Gastrocnemius medialis (tissue), 4 donors: ENCODE data around the gene BHLHA15. TPM values are rescaled to one million over a fixed set of nuclear protein-coding genes. Genes with fewer than 3 reads are reported as not detected.

Source experiments
- ATAC-seq, 2 donors: fragments of 150-250 bp; one replicate each; pipeline ENCODE4 v1.9.1; 2016
- DNase-seq, 2 donors: peaks; one replicate each; pipeline ENCODE4 v3.0.0-alpha.2; 2019
- H3K27ac ChIP-seq, 4 donors: fragments of 200-600 bp; sonication (generic); 1 replicate in 1 of 4; 2 replicates in 3 of 4; pipeline ENCODE4 v1.5.1; 2016 to 2018; ENCODE audit warnings: mild to moderate bottlenecking in 2 of 4, moderate library complexity in 1 of 4
- H3K27me3 ChIP-seq, 3 donors: fragments of 200-600 bp; sonication (generic) in 2 of 3; 1 replicate in 1 of 3; 2 replicates in 2 of 3; pipeline versions ENCODE4 v1.5.1 to v1.6.0; 2016 to 2019; ENCODE audit warnings: mild to moderate bottlenecking in 1 of 3, moderate library complexity in 1 of 3
- H3K36me3 ChIP-seq, 2 donors: fragments of 200-600 bp; sonication (generic) in 1 of 2; one replicate each; pipeline ENCODE4 v1.5.1; 2017 to 2018
- H3K4me1 ChIP-seq, 2 donors: fragments of 200-600 bp; sonication (generic) in 1 of 2; one replicate each; pipeline ENCODE4 v1.5.1; 2016 to 2017; ENCODE audit warnings: mild to moderate bottlenecking in 2 of 2
- H3K4me3 ChIP-seq, 4 donors: fragments of 200-600 bp; sonication (generic) in 3 of 4; 1 replicate in 1 of 4; 2 replicates in 3 of 4; pipeline ENCODE4 v1.5.1; 2016 to 2019; ENCODE audit warnings: mild to moderate bottlenecking in 2 of 4
- H3K9me3 ChIP-seq, 3 donors: fragments of 200-600 bp; sonication (generic) in 2 of 3; 1 replicate in 1 of 3; 2 replicates in 2 of 3; pipeline ENCODE4 v1.5.1; 2016 to 2019
- CTCF ChIP-seq, 5 experiments: fragments of 450-650 bp in 3 of 5; fragments of 200-600 bp in 2 of 5; sonication (generic) in 2 of 5; IDR thresholded peaks in 4 of 5; conservative IDR thresholded peaks in 1 of 5; 1 replicate in 4 of 5; 2 replicates in 1 of 5; pipeline ENCODE4 v1.5.1; 2016 to 2019; ENCODE audit warnings: antibody characterized with exemption in 5 of 5, mild to moderate bottlenecking in 3 of 5, moderate library complexity in 3 of 5
- POLR2A ChIP-seq, 2 donors: fragments of 450-650 bp; IDR thresholded peaks; one replicate each; pipeline ENCODE4 v1.6.1; 2017; ENCODE audit warnings: antibody characterized with exemption in 2 of 2, mild to moderate bottlenecking in 2 of 2, moderate library complexity in 2 of 2
- in situ Hi-C, 4 donors: fragments of 200-750 bp; cut with MboI; loops; one replicate each; pipeline versions ENCODE4 v1.15.0 to v1.8.0; 2017; ENCODE audit warnings: low sequenced_read_pairs in 4 of 4
- intact Hi-C: fragments of 100-400 bp; cut with DNase I; formaldehyde crosslinking; loops from one replicate; pipeline ENCODE4 v1.15.1; 2023; ENCODE audit warnings: low total_unique reads
- total RNA-seq, 4 donors: library from RNA; depleted of rRNA; stranded (reverse); fragments of >200 nt; gene quantifications; one replicate each; pipeline versions ENCODE4 v1.1.0 to v1.2.3, GENCODE V29; 2016

Gene BHLHA15
- total RNA-seq, 4 donors from 2014 or later, result 1.6 to 2.1 (median 1.8) TPM; not detected in 1

DNA sequence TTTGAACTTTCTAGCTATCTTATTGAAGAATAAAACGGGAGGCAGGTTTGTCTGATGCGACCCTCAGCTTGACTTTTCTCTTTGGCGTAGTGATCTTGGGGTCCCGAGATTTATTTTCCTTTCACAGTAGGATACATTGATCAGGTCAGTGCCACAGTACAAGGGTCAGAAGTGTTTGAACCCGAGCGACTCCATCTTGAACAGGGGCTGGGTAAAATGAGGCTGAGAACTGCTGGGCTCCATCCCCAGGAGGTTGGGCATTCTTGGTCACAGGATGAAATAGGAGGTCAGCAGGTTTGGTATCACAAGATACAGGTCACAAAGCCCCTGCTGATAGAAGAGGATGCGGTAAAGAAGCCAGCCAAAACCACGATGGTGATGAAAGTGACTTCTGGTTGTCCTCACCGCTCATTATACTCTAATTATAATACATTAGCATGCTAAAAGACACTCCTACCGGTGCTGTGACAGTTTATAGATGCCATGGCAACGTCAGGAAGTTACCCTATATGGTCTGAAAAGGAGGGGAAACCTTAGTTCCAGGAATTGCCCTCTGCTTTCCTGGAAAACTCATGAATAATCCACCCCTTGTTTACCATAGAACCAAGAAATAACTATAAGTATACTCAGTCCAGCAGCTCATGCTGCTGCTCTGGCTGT is 43.8 kb downstream of the BHLHA15 start:
- Histone ChIP-seq H3K36me3 (no peaks in the 10 kb centered on the region), H3K27me3 (no peaks in the 10 kb centered on the region), H3K4me3 (no peak overlapping the region), H3K4me1 (peaks cover 18 to 25% of the 10 kb centered on the region in 2 donors), H3K9me3 (no peaks in the 10 kb centered on the region), H3K27ac (no peak overlapping the region)
- DNase-seq, result no peak
- no peak for TF ChIP-seq POLR2A (IDR thresholded peaks at IDR 0.05)
- TF ChIP-seq CTCF (IDR thresholded peaks at IDR 0.05 in 4 of 5, conservative IDR thresholded peaks at IDR 0.05 in 1 of 5), result no peak
- ATAC-seq, result no peak
- in situ Hi-C loops (loop anchor here in 2 of 4 donors (25.0 kb wide), 2 partner anchors 143 to 157 kb away; partner anchors contain the start of genes BAIAP2L1 (in 1 of the 2) and LMTK2 (in 1 of the 2)), intact Hi-C loops (loop anchor here (5.0 kb wide), 1 partner anchor 148 kb away; the partner anchor contains the start of gene LMTK2)

- no peaks in the 10 kb centered on the region for H3K27me3 ChIP-seq
- no peaks in the 10 kb centered on the region for H3K36me3 ChIP-seq
- intact Hi-C loops, result no loop called here
- ATAC-seq (no peak), DNase-seq (no peak)
- TF ChIP-seq CTCF (IDR thresholded peaks at IDR 0.05 in 4 of 5, conservative IDR thresholded peaks at IDR 0.05 in 1 of 5), result no peak
- no peak for TF ChIP-seq POLR2A (IDR thresholded peaks at IDR 0.05)
- H3K9me3 ChIP-seq, result no peaks in the 10 kb centered on the region
- no peak overlapping the region for H3K27ac ChIP-seq
- H3K4me3 ChIP-seq, result no peak overlapping the region
- peaks cover 12 to 14% of the 10 kb centered on the region in 2 donors for H3K4me1 ChIP-seq
- in situ Hi-C loops, result loop anchor here in 2 of 4 donors (25.0 kb wide), 2 partner anchors 144 to 156 kb away; partner anchors contain the start of genes BAIAP2L1 (in 1 of the 2) and LMTK2 (in 1 of the 2)
These were observed 45.2 kb downstream of the BHLHA15 start for GRCh38 chr7:98256431-98256830.

DNA sequence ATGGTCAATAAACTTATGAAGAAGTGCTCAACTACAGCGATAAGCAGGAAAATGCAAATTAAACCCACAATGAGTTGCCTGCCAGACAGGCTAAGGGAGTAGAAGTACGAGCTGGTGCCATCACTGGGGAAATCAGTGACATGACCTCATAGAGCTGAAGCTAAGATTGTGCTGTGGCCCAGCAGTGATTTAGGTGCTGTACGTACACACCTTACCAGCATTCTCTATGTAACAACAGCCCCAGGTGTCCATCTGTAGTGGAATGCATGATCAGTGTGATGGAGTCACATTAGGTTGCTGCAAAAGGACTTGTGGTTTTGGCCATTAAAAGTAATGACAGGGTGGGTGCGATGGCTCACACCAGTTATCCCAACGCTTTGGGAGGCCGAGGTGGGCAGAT is 46.5 kb downstream of the BHLHA15 start:
- H3K4me1 ChIP-seq, result peaks cover 7 to 8% of the 10 kb centered on the region in 2 donors
- H3K27ac ChIP-seq, result no peak overlapping the region
- H3K9me3 ChIP-seq, result no peaks in the 10 kb centered on the region
- intact Hi-C loops (no loop called here), in situ Hi-C loops (loop anchor here in 2 of 4 donors (25.0 kb wide), 2 partner anchors 145 to 155 kb away; partner anchors contain the start of genes BAIAP2L1 (in 1 of the 2) and LMTK2 (in 1 of the 2))
- no peaks in the 10 kb centered on the region for H3K27me3 ChIP-seq
- H3K36me3 ChIP-seq, result peaks cover 0 to 6% of the 10 kb centered on the region in 2 donors
- no peak for ATAC-seq
- no peak for DNase-seq
- no peak for TF ChIP-seq POLR2A (IDR thresholded peaks at IDR 0.05)
- TF ChIP-seq CTCF (IDR thresholded peaks at IDR 0.05 in 4 of 5, conservative IDR thresholded peaks at IDR 0.05 in 1 of 5), result no peak
- H3K4me3 ChIP-seq, result no peak overlapping the region

Other genes starting within 250 kb of the BHLHA15 start
- not detected for gene OCM2, start 221.2 kb upstream of the BHLHA15 start, total RNA-seq
- 10 to 100 TPM; 10.8 to 44.2 (median 17.7) TPM for gene LMTK2, start 104.6 kb upstream of the BHLHA15 start, total RNA-seq
- 10 to 100 TPM; 16.0 to 59.6 (median 33.9) TPM for gene TECPR1, start 40.8 kb downstream of the BHLHA15 start, total RNA-seq
- 100 to 1,000 TPM in 3 of 4 donors, 10 to 100 TPM in 1; 60.5 to 180 (median 114) TPM for gene BRI3, start 70.2 kb downstream of the BHLHA15 start, total RNA-seq
- 1 to 10 TPM in 2 of 4 donors, under 1 TPM in 2; 0.59 to 3.8 (median 1.2) TPM for gene BAIAP2L1, start 189.7 kb downstream of the BHLHA15 start, total RNA-seq